ENCODE measurements around the gene ZFYVE9. TPM values are rescaled to one million over a fixed set of nuclear protein-coding genes. Genes with fewer than 3 reads are reported as not detected.
"Not testable (repeated sequence)": the region's sequence is repeated elsewhere in the genome, so short reads cannot be mapped to it uniquely, and the experiment has no call there.

Gene ZFYVE9
- total RNA-seq, 3 donors from 2014 or later: 12.4 to 25.7 (median 19.1) TPM

GRCh38 chr1:52195161-52195560 lies 53.3 kb downstream of the ZFYVE9 start:
- no peaks in the 10 kb centered on the region for H3K36me3 ChIP-seq (ENCODE audit: low read depth)
- no peaks in the 10 kb centered on the region for H3K4me1 ChIP-seq (ENCODE audit: low read depth)
- intact Hi-C loops (cut with DNase I, micrococcal nuclease): no loop called here
- ATAC-seq (no peak), DNase-seq (no peak)
- TF ChIP-seq, protein P1, sequence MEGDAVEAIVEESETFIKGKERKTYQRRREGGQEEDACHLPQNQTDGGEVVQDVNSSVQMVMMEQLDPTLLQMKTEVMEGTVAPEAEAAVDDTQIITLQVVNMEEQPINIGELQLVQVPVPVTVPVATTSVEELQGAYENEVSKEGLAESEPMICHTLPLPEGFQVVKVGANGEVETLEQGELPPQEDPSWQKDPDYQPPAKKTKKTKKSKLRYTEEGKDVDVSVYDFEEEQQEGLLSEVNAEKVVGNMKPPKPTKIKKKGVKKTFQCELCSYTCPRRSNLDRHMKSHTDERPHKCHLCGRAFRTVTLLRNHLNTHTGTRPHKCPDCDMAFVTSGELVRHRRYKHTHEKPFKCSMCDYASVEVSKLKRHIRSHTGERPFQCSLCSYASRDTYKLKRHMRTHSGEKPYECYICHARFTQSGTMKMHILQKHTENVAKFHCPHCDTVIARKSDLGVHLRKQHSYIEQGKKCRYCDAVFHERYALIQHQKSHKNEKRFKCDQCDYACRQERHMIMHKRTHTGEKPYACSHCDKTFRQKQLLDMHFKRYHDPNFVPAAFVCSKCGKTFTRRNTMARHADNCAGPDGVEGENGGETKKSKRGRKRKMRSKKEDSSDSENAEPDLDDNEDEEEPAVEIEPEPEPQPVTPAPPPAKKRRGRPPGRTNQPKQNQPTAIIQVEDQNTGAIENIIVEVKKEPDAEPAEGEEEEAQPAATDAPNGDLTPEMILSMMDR (IDR thresholded peaks at IDR 0.05): no peak
- no peak overlapping the region for H3K4me3 ChIP-seq
- no peaks in the 10 kb centered on the region for H3K9me3 ChIP-seq

- no peak overlapping the region for H3K4me3 ChIP-seq
- H3K4me1 ChIP-seq (ENCODE audit: low read depth): no peaks in the 10 kb centered on the region
- TF ChIP-seq, protein P1 (IDR thresholded peaks at IDR 0.05): no peak
- DNase-seq (no peak), ATAC-seq (no peak)
- no peaks in the 10 kb centered on the region for H3K36me3 ChIP-seq (ENCODE audit: low read depth)
- H3K9me3 ChIP-seq: no peaks in the 10 kb centered on the region
- intact Hi-C loops (cut with DNase I, micrococcal nuclease): no loop called here
Observed at GRCh38 chr1:52203935-52204625, 62.2 kb downstream of the ZFYVE9 start.

GRCh38 chr1:52204696-52205095 lies 62.8 kb downstream of the ZFYVE9 start:
- Histone ChIP-seq H3K4me3 (no peak overlapping the region), H3K4me1 (ENCODE audit: low read depth) (no peaks in the 10 kb centered on the region), H3K9me3 (no peaks in the 10 kb centered on the region), H3K36me3 (ENCODE audit: low read depth) (no peaks in the 10 kb centered on the region)
- ATAC-seq (no peak), DNase-seq (no peak)
- TF ChIP-seq, protein P1 (IDR thresholded peaks at IDR 0.05): no peak
- intact Hi-C loops (cut with DNase I, micrococcal nuclease): no loop called here

GRCh38 chr1:52206686-52207085 lies 64.8 kb downstream of the ZFYVE9 start:
- ATAC-seq; intact Hi-C loops (cut with DNase I, micrococcal nuclease); DNase-seq; H3K4me3 ChIP-seq; H3K9me3 ChIP-seq; H3K36me3 ChIP-seq (ENCODE audit: low read depth); H3K4me1 ChIP-seq (ENCODE audit: low read depth): not testable (repeated sequence)

DNA sequence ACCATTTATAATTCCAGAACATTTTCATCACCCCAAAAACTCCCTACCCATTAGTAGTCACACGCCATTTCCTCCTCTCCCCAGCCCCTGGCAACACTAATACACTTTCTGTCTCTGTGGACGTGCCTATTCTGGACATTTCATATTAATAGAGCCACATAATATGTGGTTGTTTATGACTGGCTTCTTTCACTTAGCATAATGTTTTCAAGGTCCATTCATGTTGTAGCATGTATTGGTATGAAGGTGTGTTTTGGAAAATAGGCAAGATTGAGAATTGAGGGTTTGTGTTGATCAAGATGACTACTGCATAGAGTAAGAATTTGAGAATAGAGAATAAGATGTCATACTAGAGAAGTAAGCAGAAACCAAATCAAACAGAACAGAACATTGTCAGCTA lies 67.5 kb downstream of the ZFYVE9 start:
- no peaks in the 10 kb centered on the region for H3K36me3 ChIP-seq (ENCODE audit: low read depth)
- H3K4me3 ChIP-seq: no peak overlapping the region
- TF ChIP-seq, protein P1 (IDR thresholded peaks at IDR 0.05): no peak
- no peaks in the 10 kb centered on the region for H3K4me1 ChIP-seq (ENCODE audit: low read depth)
- no peak for DNase-seq
- no peaks in the 10 kb centered on the region for H3K9me3 ChIP-seq
- ATAC-seq: no peak
- intact Hi-C loops (cut with DNase I, micrococcal nuclease): no loop called here

- no peaks in the 10 kb centered on the region for H3K4me1 ChIP-seq (ENCODE audit: low read depth)
- DNase-seq (no peak), ATAC-seq (no peak)
- TF ChIP-seq, protein P1 (IDR thresholded peaks at IDR 0.05): no peak
- H3K4me3 ChIP-seq: no peak overlapping the region
- H3K36me3 ChIP-seq (ENCODE audit: low read depth): no peaks in the 10 kb centered on the region
- H3K9me3 ChIP-seq: no peaks in the 10 kb centered on the region
- intact Hi-C loops (cut with DNase I, micrococcal nuclease): no loop called here
Observed at GRCh38 chr1:52210044-52210443, 68.2 kb downstream of the ZFYVE9 start.
